IMR-90 (cell line): Measurements from ENCODE around the gene LCN12. TPM values are rescaled to one million over a fixed set of nuclear protein-coding genes. Genes with fewer than 3 reads are reported as not detected.

Source experiments
- ATAC-seq: fragments of 200-7000 bp; cut with Tn5 transposase; 2 replicates; pipeline ENCODE4 v1.9.1; 2020; ENCODE audit warnings: low read depth, mild to moderate bottlenecking, moderate library complexity
- BruUV-seq: library from RNA; stranded (reverse); fragments of 400-500 nt; replicated peaks from 2 replicates; lab custom pipeline; 2021; lab: Mats Ljungman, UMichigan
- CTCF ChIA-PET: fragments of 300-600 bp; formaldehyde crosslinking; extraction: SDS; loops from one replicate; lab custom pipeline; 2021; ENCODE audit warnings: antibody characterized with exemption; lab: Yijun Ruan, JAX
- POLR2A ChIA-PET: fragments of 300-600 bp; sonication (Branson Sonifier 250); formaldehyde crosslinking; loops from one replicate; lab custom pipeline; 2022; ENCODE audit warnings: antibody characterized with exemption; ENCODE audit not compliant: unreplicated experiment; lab: Charles Lee
- DNase-seq: peaks from one replicate; pipeline ENCODE4 v3.0.0; 2013
- H2AFZ ChIP-seq: replicated peaks from 2 replicates; pipeline ENCODE3; 2013; ENCODE audit warnings: low read length, mild to moderate bottlenecking; ENCODE audit not compliant: poor library complexity
- H2AK5ac ChIP-seq: 2 replicates; pipeline ENCODE4 v1.6.1; 2013; ENCODE audit warnings: low read depth, low read length, inconsistent platforms
- H2AK9ac ChIP-seq: replicated peaks from 2 replicates; pipeline ENCODE3; 2013; ENCODE audit warnings: mild to moderate bottlenecking, low read depth, low read length, moderate library complexity; ENCODE audit not compliant: poor library complexity
- H2BK120ac ChIP-seq: 2 replicates; pipeline ENCODE4 v1.6.1; 2013; ENCODE audit warnings: low read depth, low read length, inconsistent platforms
- H2BK15ac ChIP-seq: 3 replicates; pipeline ENCODE4 v1.6.1; 2013; ENCODE audit warnings: low read depth, low read length, inconsistent platforms
- H2BK20ac ChIP-seq: 2 replicates; pipeline ENCODE4 v1.6.1; 2013; ENCODE audit warnings: low read depth, mild to moderate bottlenecking, inconsistent platforms, low read length, moderate library complexity
- H2BK5ac ChIP-seq: 2 replicates; pipeline ENCODE4 v1.6.1; 2013; ENCODE audit warnings: mild to moderate bottlenecking, low read depth, low read length, inconsistent platforms; ENCODE audit not compliant: poor library complexity, severe bottlenecking
- H3K14ac ChIP-seq: replicated peaks from 2 replicates; pipeline ENCODE4 v1.6.1; 2013; ENCODE audit warnings: low read depth, low read length, inconsistent platforms
- H3K18ac ChIP-seq: 2 replicates; pipeline ENCODE4 v1.6.1; 2013; ENCODE audit warnings: low read depth, low read length, control low read depth
- H3K23ac ChIP-seq: 2 replicates; pipeline ENCODE4 v1.6.1; 2013; ENCODE audit warnings: low read depth, low read length, inconsistent platforms
- H3K27ac ChIP-seq: 2 replicates; pipeline ENCODE4 v1.5.1; 2013; ENCODE audit warnings: mild to moderate bottlenecking, control low read depth, low read length; ENCODE audit not compliant: insufficient read depth
- H3K27me3 ChIP-seq: 2 replicates; pipeline ENCODE4 v1.6.1; 2013; ENCODE audit warnings: low read length; ENCODE audit not compliant: control insufficient read depth, insufficient read depth
- H3K36me3 ChIP-seq: 2 replicates; pipeline ENCODE4 v1.6.1; 2013; ENCODE audit warnings: low read length, mixed read lengths; ENCODE audit not compliant: control insufficient read depth, insufficient read depth
- H3K4ac ChIP-seq: 2 replicates; pipeline ENCODE4 v1.6.1; 2013; ENCODE audit warnings: low read depth, low read length, inconsistent platforms
- H3K4me1 ChIP-seq: 2 replicates; pipeline ENCODE4 v1.6.1; 2013; ENCODE audit warnings: low read length, mixed read lengths; ENCODE audit not compliant: control insufficient read depth, insufficient read depth
- H3K4me2 ChIP-seq: 2 replicates; pipeline ENCODE4 v1.6.1; 2013; ENCODE audit warnings: low read depth, mild to moderate bottlenecking, control low read depth, low read length, moderate library complexity
- H3K4me3 ChIP-seq: 2 replicates; pipeline ENCODE4 v1.5.1; 2013; ENCODE audit warnings: low read depth, mild to moderate bottlenecking, control low read depth, low read length, moderate library complexity; ENCODE audit not compliant: insufficient read depth
- H3K56ac ChIP-seq: 2 replicates; pipeline ENCODE4 v1.6.1; 2013; ENCODE audit warnings: low read length, inconsistent platforms; ENCODE audit not compliant: insufficient read depth; ENCODE audit errors: extremely low read depth
- H3K79me1 ChIP-seq, 2 experiments: 2 replicates each; pipeline ENCODE4 v1.6.1; 2013; ENCODE audit warnings: low read length in 2 of 2, inconsistent platforms in 1 of 2, low read depth in 1 of 2
- H3K9ac ChIP-seq: 2 replicates; pipeline ENCODE4 v1.6.1; 2013; ENCODE audit warnings: low read depth, low read length, control low read depth
- H3K9me1 ChIP-seq: 2 replicates; pipeline ENCODE4 v1.6.1; 2013; ENCODE audit warnings: low read length, inconsistent platforms; ENCODE audit not compliant: insufficient read depth
- H3K9me3 ChIP-seq: 2 replicates; pipeline ENCODE4 v1.6.1; 2013; ENCODE audit warnings: low read length; ENCODE audit not compliant: control insufficient read depth, insufficient read depth
- H4K20me1 ChIP-seq: 2 replicates; pipeline ENCODE4 v1.6.1; 2013; ENCODE audit warnings: low read length, inconsistent platforms; ENCODE audit not compliant: insufficient read depth
- H4K5ac ChIP-seq: 2 replicates; pipeline ENCODE4 v1.6.1; 2013; ENCODE audit warnings: mild to moderate bottlenecking, low read depth, low read length, control low read depth
- H4K8ac ChIP-seq, 2 experiments: 2 replicates each; pipeline ENCODE4 v1.6.1; 2013; ENCODE audit warnings: low read depth in 2 of 2, low read length in 2 of 2, control low read depth in 1 of 2, inconsistent platforms in 1 of 2
- H4K91ac ChIP-seq: 2 replicates; pipeline ENCODE4 v1.6.1; 2013; ENCODE audit warnings: low read depth, low read length, inconsistent platforms; ENCODE audit not compliant: insufficient read depth
- BHLHE40 ChIP-seq: fragments of 150-350 bp; IDR thresholded peaks from 2 replicates; pipeline ENCODE4 v1.6.1; 2016; ENCODE audit warnings: mild to moderate bottlenecking, low read depth, low read length
- CTCF ChIP-seq: conservative IDR thresholded peaks from 2 replicates; pipeline ENCODE4 v1.5.1; 2012; ENCODE audit warnings: mild to moderate bottlenecking, low read depth, low read length, improper control_type of control experiment
- ELK1 ChIP-seq: fragments of 150-350 bp; IDR thresholded peaks from 2 replicates; pipeline ENCODE4 v1.6.1; 2016; ENCODE audit warnings: low read depth, mild to moderate bottlenecking, low read length, moderate library complexity, borderline replicate concordance
- MXI1 ChIP-seq: IDR thresholded peaks from 2 replicates; pipeline ENCODE4 v1.6.1; 2012; ENCODE audit warnings: low read depth, mild to moderate bottlenecking, low read length, moderate library complexity, borderline replicate concordance
- WGBS, 2 experiments: methylation state at CpG; one replicate each; pipeline versions ENCODE4 v1.1.5 to v1.1.7; 2013; ENCODE audit warnings: missing lambda C conversion rate in 2 of 2; ENCODE audit not compliant: insufficient read length in 1 of 2; ENCODE audit errors: extremely low coverage in 2 of 2; 5-methylcytosine and 5-hydroxymethylcytosine counted together
- dilution Hi-C: fragments of 300-500 bp; cut with HindIII; formaldehyde crosslinking; loops from one replicate; pipeline ENCODE4 v1.14.3; 2018; ENCODE audit warnings: low sequenced_read_pairs; ENCODE audit not compliant: unreplicated experiment
- in situ Hi-C: fragments of 300-500 bp; cut with MboI; formaldehyde crosslinking; loops from 3 replicates; pipeline ENCODE4 v1.14.3; 2019; ENCODE audit warnings: low sequenced_read_pairs, inconsistent platforms, mixed read lengths
- intact Hi-C: fragments of 100-400 bp; cut with micrococcal nuclease; formaldehyde crosslinking; loops from 2 replicates; pipeline ENCODE4 v1.10.0; 2022
- polyA plus RNA-seq, 3 experiments: library from polyadenylated mRNA; depleted of rRNA; stranded (reverse); fragments of >200 nt; gene quantifications; 2 replicates each; pipeline ENCODE4 v1.2.3, GENCODE V29; 2012; ENCODE audit warnings: low replicate concordance in 1 of 3
- total RNA-seq: library from RNA; depleted of rRNA; stranded (reverse); fragments of >200 nt; gene quantifications from 2 replicates; pipeline ENCODE4 v1.2.3, GENCODE V29; 2012

The LCN12 gene
- total and polyA plus RNA-seq, 2 of the 4 experiments (the other 2 are of a cell fraction): 0.12 TPM; not detected in 1

DNA sequence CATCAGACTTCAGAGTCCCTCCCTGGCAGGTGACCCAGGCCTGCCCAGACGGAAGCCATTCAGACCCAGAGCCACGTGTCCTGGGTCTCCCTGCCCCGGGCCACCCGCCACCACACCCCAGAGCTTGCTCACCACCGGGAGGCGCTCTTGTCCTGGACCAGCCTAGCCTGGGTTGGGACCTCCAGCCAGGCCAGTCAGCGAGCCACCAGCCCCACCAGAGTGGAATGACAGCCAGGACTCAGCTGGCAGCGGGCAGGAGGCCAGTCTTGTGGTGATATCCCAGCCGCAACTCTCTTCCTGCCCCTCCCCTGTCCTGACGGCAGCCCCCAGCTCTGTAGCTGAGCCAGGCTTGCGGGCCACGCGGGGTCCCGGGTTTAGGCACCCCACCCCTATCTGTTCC, 23.6 kb downstream of the LCN12 start:
- TF ChIP-seq CTCF (peak; percentile 16; the same call in 1 of the 2 replicates), MXI1 (no peak), BHLHE40 (no peak), ELK1 (no peak)
- Histone ChIP-seq H3K79me1 (no peaks in the 10 kb centered on the region), H3K36me3 (no peaks in the 10 kb centered on the region), H2AK9ac (no peak overlapping the region), H3K9me3 (no peaks in the 10 kb centered on the region), H3K4me2 (no peak overlapping the region), H2BK20ac (no peak overlapping the region), H4K91ac (no peak overlapping the region), H4K8ac (no peak overlapping the region), H2AFZ (peak overlapping the region; percentile 23), H4K5ac (no peak overlapping the region), H2AK5ac (no peak overlapping the region; the same call in 1 of the 2 replicates), H2BK5ac (no peak overlapping the region), H3K27me3 (peaks cover 15% of the 10 kb centered on the region; the same call in 1 of the 2 replicates), H3K23ac (no peak overlapping the region), H2BK15ac (no peak overlapping the region), H3K4me1 (peaks cover 7% of the 10 kb centered on the region; the same call in 1 of the 2 replicates), H2BK120ac (no peak overlapping the region), H3K27ac (no peak overlapping the region), H3K9me1 (no peaks in the 10 kb centered on the region), H3K18ac (no peak overlapping the region), H3K14ac (no peak overlapping the region), H4K20me1 (no peaks in the 10 kb centered on the region), H3K56ac (no peak overlapping the region), H3K4me3 (no peak overlapping the region), H3K9ac (no peak overlapping the region), H3K4ac (no peak overlapping the region)
- ChIA-PET CTCF (interaction anchor here (1.1 kb wide), 1 partner anchor 11 kb away, joined by 3 read pairs; no protein-coding TSS in a partner anchor), POLR2A (no interaction called here)
- BruUV-seq: no TSS peak
- dilution Hi-C loops (no loop called here), intact Hi-C loops (no loop called here), in situ Hi-C loops (no loop called here)
- 75% methylated on average over 4 of the region's 14 CpGs; no CpG with 5 or more reads in 1 of the 2 experiments for WGBS, 2 experiments
- DNase-seq: no peak
- ATAC-seq: no peak
